Kidney (tissue), 14 donors: ENCODE measurements around the gene GAS2L2. TPM values are rescaled to one million over a fixed set of nuclear protein-coding genes. Genes with fewer than 3 reads are reported as not detected.
"Not testable (repeated sequence)": the region's sequence is repeated elsewhere in the genome, so short reads cannot be mapped to it uniquely, and the experiment has no call there.

Experiments used
- DNase-seq, 5 donors: peaks; one replicate each; pipeline ENCODE4 v3.0.0-alpha.2; 2013 to 2020
- FAIRE-seq: peaks from 2 replicates; lab custom pipeline; 2012; peaks lifted over from hg19 to GRCh38; lab: Jason Lieb, UNC
- H3K27ac ChIP-seq, 2 donors: one replicate each; pipeline ENCODE4 v1.7.0; 2013; ENCODE audit warnings: low read depth in 2 of 2, low read length in 2 of 2, inconsistent platforms in 1 of 2
- H3K27me3 ChIP-seq: one replicate; pipeline ENCODE4 v1.7.1; 2013; ENCODE audit warnings: low read length, inconsistent platforms; ENCODE audit not compliant: control insufficient read depth, insufficient read depth
- H3K36me3 ChIP-seq, 3 donors: one replicate each; pipeline versions ENCODE4 v1.7.0 to v1.7.1; 2013; ENCODE audit warnings: low read length in 3 of 3, control low read depth in 1 of 3, inconsistent platforms in 1 of 3; ENCODE audit not compliant: insufficient read depth in 3 of 3, control insufficient read depth in 2 of 3
- H3K4me1 ChIP-seq, 3 donors: one replicate each; pipeline versions ENCODE4 v1.7.0 to v1.7.1; 2013; ENCODE audit warnings: low read length in 3 of 3, inconsistent platforms in 1 of 3, low read depth in 1 of 3; ENCODE audit not compliant: control insufficient read depth in 2 of 3, insufficient read depth in 2 of 3
- H3K4me3 ChIP-seq, 3 donors: one replicate each; pipeline versions ENCODE4 v1.7.0 to v1.8.1; 2013; ENCODE audit warnings: low read length in 3 of 3, control low read depth in 1 of 3, inconsistent platforms in 1 of 3
- H3K9ac ChIP-seq, 3 donors: one replicate each; pipeline versions ENCODE4 v1.7.0 to v1.7.1; 2013; ENCODE audit warnings: low read length in 3 of 3, control low read depth in 1 of 3, inconsistent platforms in 1 of 3
- H3K9me3 ChIP-seq, 3 donors: one replicate each; pipeline versions ENCODE4 v1.7.0 to v1.7.1; 2013; ENCODE audit warnings: low read length in 3 of 3, control low read depth in 1 of 3, inconsistent platforms in 1 of 3; ENCODE audit not compliant: control insufficient read depth in 2 of 3, insufficient read depth in 1 of 3
- CTCF ChIP-seq: IDR thresholded peaks from 3 replicates; pipeline ENCODE4 v1.5.1; 2012; ENCODE audit warnings: mild to moderate bottlenecking, moderate library complexity, borderline replicate concordance; ENCODE audit not compliant: insufficient read depth; ENCODE audit errors: extremely low read depth
- intact Hi-C: fragments of 100-400 bp; cut with DNase I; formaldehyde crosslinking; loops from one replicate; pipeline ENCODE4 v1.11.1; 2022
- polyA plus RNA-seq: library from polyadenylated mRNA; stranded (reverse); fragments of 350-450 nt; fragmentation: Illumina TruSeq; extraction: RNeasy Lipid Tissue Mini Kit (QIAGEN cat#74804); gene quantifications from one replicate; pipeline ENCODE4 v1.2.3, GENCODE V29; 2014; ENCODE audit warnings: low read depth, low replicate concordance; ENCODE audit not compliant: insufficient read depth
- total RNA-seq: library from RNA; stranded (reverse); fragmentation: NEBNext Ultra II Directional; extraction: Animal tissue kit (Norgen Biotek cat#: 25700); gene quantifications from one replicate; pipeline ENCODE4 v1.2.1, GENCODE V29; 2021
- donor health status: control.
- donor health status: control.
- donor health status: control.
- donor health status: control.
- donor health status: control.
- donor health status: DM: yes; HTN: yes; CAD: no.
- donor health status: Normal renal cell carcinoma (clear cell type).

GAS2L2 gene
- total and polyA plus RNA-seq, 2 donors from 2014 or later: not detected

- no peak for DNase-seq
- Histone ChIP-seq H3K27me3 (no peaks in the 10 kb centered on the region), H3K27ac (no peak overlapping the region), H3K4me1 (peaks cover 0 to 15% (median 8%) of the 10 kb centered on the region in 3 donors), H3K4me3 (no peak overlapping the region), H3K36me3 (peaks cover 0 to 9% (median 6%) of the 10 kb centered on the region in 3 donors), H3K9me3 (no peaks in the 10 kb centered on the region), H3K9ac (no peak overlapping the region)
- FAIRE-seq: no peak
- no peak for TF ChIP-seq CTCF
- intact Hi-C loops: no loop called here
Observed at GRCh38 chr17:35708951-35709350, 44.1 kb downstream of the GAS2L2 start.

DNA sequence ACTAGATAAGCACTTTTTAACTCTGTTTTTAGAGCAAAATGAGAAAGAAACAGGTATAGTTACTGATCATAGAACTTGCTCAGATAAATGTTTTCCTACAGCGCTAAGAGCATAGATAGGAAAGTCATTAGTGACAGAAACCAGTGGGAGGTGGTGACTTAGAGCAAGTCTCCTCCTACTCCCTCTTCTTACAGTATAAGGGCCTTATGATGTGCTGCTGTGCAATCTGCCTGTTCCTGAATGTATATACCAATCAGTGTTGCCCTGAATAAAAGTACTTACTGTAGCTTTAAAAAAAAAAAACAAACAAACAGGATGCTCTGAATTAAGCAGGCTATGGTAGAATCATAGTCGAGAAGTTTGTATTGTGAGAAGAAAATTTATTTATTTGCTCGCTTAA lies 44.9 kb downstream of the GAS2L2 start:
- H3K9ac ChIP-seq: peak overlapping the region in 1 of 3 donors; percentile 16
- intact Hi-C loops: no loop called here
- H3K36me3 ChIP-seq: peaks cover 0 to 9% (median 3%) of the 10 kb centered on the region in 3 donors
- H3K4me3 ChIP-seq: no peak overlapping the region
- FAIRE-seq (no peak), DNase-seq (no peak)
- peaks cover 0 to 10% (median 8%) of the 10 kb centered on the region in 3 donors for H3K4me1 ChIP-seq
- H3K27me3 ChIP-seq: no peaks in the 10 kb centered on the region
- no peak overlapping the region for H3K27ac ChIP-seq
- no peak for TF ChIP-seq CTCF
- no peaks in the 10 kb centered on the region for H3K9me3 ChIP-seq

- Histone ChIP-seq H3K27me3 (no peaks in the 10 kb centered on the region), H3K36me3 (peaks cover 0 to 4% (median 3%) of the 10 kb centered on the region in 3 donors), H3K4me1 (peaks cover 0 to 8% (median 8%) of the 10 kb centered on the region in 3 donors), H3K9ac (no peak overlapping the region), H3K9me3 (no peaks in the 10 kb centered on the region), H3K4me3 (no peak overlapping the region), H3K27ac (no peak overlapping the region)
- DNase-seq: no peak
- intact Hi-C loops: no loop called here
- TF ChIP-seq CTCF: no peak
- FAIRE-seq: no peak
Observed at GRCh38 chr17:35705705-35706104, 47.3 kb downstream of the GAS2L2 start.

GRCh38 chr17:35705230-35705629 lies 47.8 kb downstream of the GAS2L2 start:
- no peak for DNase-seq
- H3K27ac ChIP-seq: no peak overlapping the region
- H3K9ac ChIP-seq: no peak overlapping the region
- no peak for TF ChIP-seq CTCF
- FAIRE-seq: no peak
- H3K36me3 ChIP-seq: peaks cover 0 to 3% (median 0%) of the 10 kb centered on the region in 3 donors
- H3K9me3 ChIP-seq: no peaks in the 10 kb centered on the region
- peaks cover 0 to 8% (median 8%) of the 10 kb centered on the region in 3 donors for H3K4me1 ChIP-seq
- intact Hi-C loops: no loop called here
- H3K4me3 ChIP-seq: no peak overlapping the region
- H3K27me3 ChIP-seq: no peaks in the 10 kb centered on the region

DNA sequence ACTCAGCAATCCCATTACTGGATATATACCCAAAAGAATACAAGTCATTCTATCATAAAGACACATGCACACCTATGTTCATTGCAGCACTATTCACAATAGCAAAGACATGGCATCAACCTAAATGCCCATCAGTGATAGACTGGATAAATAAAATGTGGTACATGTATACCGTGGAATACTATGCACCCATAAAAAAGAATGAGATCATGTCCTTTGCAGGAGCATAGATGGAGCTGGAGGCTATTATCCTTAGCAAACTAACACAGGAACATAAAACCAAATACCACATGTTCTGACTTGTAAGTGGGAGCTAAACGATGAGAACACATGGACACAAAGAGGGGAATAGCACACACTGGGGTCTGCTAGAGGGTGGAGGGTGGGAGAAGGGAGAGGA lies 49.7 kb downstream of the GAS2L2 start:
- DNase-seq, H3K4me3 ChIP-seq, H3K36me3 ChIP-seq, H3K9ac ChIP-seq, H3K4me1 ChIP-seq, H3K27ac ChIP-seq, FAIRE-seq, H3K27me3 ChIP-seq, H3K9me3 ChIP-seq, intact Hi-C loops: not testable (repeated sequence)
